ENCODE results near the gene CDK5RAP2.

CDK5RAP2 gene

GRCh38 chr9:120386390-120387131, 193.4 kb downstream of the CDK5RAP2 start:
- TF ChIP-seq CTCF (IDR thresholded peaks at IDR 0.05): no peak
- DNase-seq (ENCODE audit: low spot score): no peak
- H3K27ac ChIP-seq: peak overlapping the region in 1 of 2 donors; percentile 4
- H3K4me3 ChIP-seq: no peak overlapping the region

GRCh38 chr9:120385606-120386389, 194.2 kb downstream of the CDK5RAP2 start:
- no peak for DNase-seq (ENCODE audit: low spot score)
- H3K27ac ChIP-seq: no peak overlapping the region
- H3K4me3 ChIP-seq: no peak overlapping the region
- TF ChIP-seq CTCF (IDR thresholded peaks at IDR 0.05): no peak

DNA sequence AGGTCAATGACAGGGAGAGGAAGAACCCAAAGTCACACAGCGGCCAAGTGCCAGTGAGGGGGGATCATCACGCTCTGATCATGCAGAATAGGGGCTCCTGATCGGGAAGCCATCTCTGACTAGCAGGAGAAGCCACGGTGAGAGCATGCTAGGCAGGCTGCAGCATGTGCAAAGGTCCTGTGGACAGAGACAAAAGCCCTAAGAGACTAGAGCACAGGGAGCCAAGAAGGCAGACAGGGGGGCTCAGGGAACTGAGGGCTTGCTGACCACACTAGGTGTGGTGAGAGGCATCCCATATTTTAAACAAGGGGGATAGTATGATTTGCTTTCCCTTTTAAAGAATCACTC, 195.1 kb downstream of the CDK5RAP2 start:
- TF ChIP-seq CTCF (IDR thresholded peaks at IDR 0.05): no peak
- no peak for DNase-seq (ENCODE audit: low spot score)
- no peak overlapping the region for H3K27ac ChIP-seq
- H3K4me3 ChIP-seq: no peak overlapping the region

- no peak overlapping the region for H3K4me3 ChIP-seq
- no peak for TF ChIP-seq CTCF (IDR thresholded peaks at IDR 0.05)
- H3K27ac ChIP-seq: no peak overlapping the region
- DNase-seq (ENCODE audit: low spot score): no peak
Measured at GRCh38 chr9:120383999-120384924, 195.7 kb downstream of the CDK5RAP2 start.

DNA sequence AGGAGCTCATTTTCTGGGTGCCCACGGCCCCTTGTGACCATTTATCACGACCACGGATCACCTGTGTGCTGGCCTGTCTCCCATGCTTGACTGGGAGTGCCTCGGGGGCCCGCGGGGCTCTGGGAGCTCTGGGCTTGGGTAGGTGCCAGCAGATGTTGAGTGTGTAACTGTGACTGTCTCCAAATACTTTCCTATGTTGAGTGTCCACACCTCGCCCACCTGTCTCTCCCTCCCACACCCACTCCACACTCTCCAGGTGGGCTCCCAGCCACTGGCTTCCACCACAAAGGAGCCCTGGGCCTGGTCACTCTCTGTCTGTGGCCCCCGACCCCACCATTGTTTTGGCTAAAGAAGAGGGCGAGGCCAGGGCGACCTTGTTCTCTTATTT, 196.4 kb downstream of the CDK5RAP2 start:
- H3K27ac ChIP-seq: no peak overlapping the region
- H3K4me3 ChIP-seq: no peak overlapping the region
- DNase-seq (ENCODE audit: low spot score): no peak
- TF ChIP-seq CTCF (IDR thresholded peaks at IDR 0.05): no peak

GRCh38 chr9:120382453-120382852, 197.5 kb downstream of the CDK5RAP2 start:
- H3K4me3 ChIP-seq: no peak overlapping the region
- no peak for TF ChIP-seq CTCF (IDR thresholded peaks at IDR 0.05)
- H3K27ac ChIP-seq: no peak overlapping the region
- DNase-seq (ENCODE audit: low spot score): no peak

Measured in coronary artery (tissue), 2 donors.